ENCODE measurements around the gene PRKACA.

Gene PRKACA

GRCh38 chr19:14097532-14098151 is 19.9 kb downstream of the PRKACA start:
- DNase-seq (ENCODE audit: insufficient read length, low spot score) = no peak
- FAIRE-seq = no peak

GRCh38 chr19:14096272-14096992 is 21.1 kb downstream of the PRKACA start:
- no peak for DNase-seq (ENCODE audit: insufficient read length, low spot score)
- FAIRE-seq = no peak

- FAIRE-seq (no peak), DNase-seq (ENCODE audit: insufficient read length, low spot score) (no peak)
Measured at GRCh38 chr19:14094854-14095253, 22.7 kb downstream of the PRKACA start.

- FAIRE-seq = no peak
- no peak for DNase-seq (ENCODE audit: insufficient read length, low spot score)
Measured at GRCh38 chr19:14093117-14093823, 24.3 kb downstream of the PRKACA start.

GRCh38 chr19:14091813-14092462 is 25.6 kb downstream of the PRKACA start:
- FAIRE-seq (peak; percentile 80), DNase-seq (ENCODE audit: insufficient read length, low spot score) (peak; percentile 62)

- FAIRE-seq (no peak), DNase-seq (ENCODE audit: insufficient read length, low spot score) (peak; percentile 76)
Measured at GRCh38 chr19:14091081-14091812, 26.3 kb downstream of the PRKACA start.

- FAIRE-seq (no peak), DNase-seq (ENCODE audit: insufficient read length, low spot score) (peak; percentile 81)
Measured at GRCh38 chr19:14090509-14091080, 27.0 kb downstream of the PRKACA start, which contains the start of gene SAMD1. Gene SAMD1, minus strand, starts transcription at chr19:14090751.

GRCh38 chr19:14089662-14090508 is 27.7 kb downstream of the PRKACA start:
- FAIRE-seq (no peak), DNase-seq (ENCODE audit: insufficient read length, low spot score) (peak; percentile 75)

GRCh38 chr19:14089412-14089661 is 28.2 kb downstream of the PRKACA start:
- peak; percentile 78 for FAIRE-seq
- no peak for DNase-seq (ENCODE audit: insufficient read length, low spot score)

- FAIRE-seq = peak; percentile 11
- DNase-seq (ENCODE audit: insufficient read length, low spot score) = no peak
Measured at GRCh38 chr19:14088634-14089411, 28.7 kb downstream of the PRKACA start.

- FAIRE-seq = no peak
- no peak for DNase-seq (ENCODE audit: insufficient read length, low spot score)
Measured at GRCh38 chr19:14086098-14086497, 31.5 kb downstream of the PRKACA start.

- no peak for FAIRE-seq
Measured at GRCh38 chr19:14085309-14085995, 32.1 kb downstream of the PRKACA start, which contains the start of gene C19orf67. Gene C19orf67, minus strand, starts transcription at chr19:14085783. Its CDS starts 156 bp downstream, at chr19:14085627.

GRCh38 chr19:14082675-14082960 is 34.9 kb downstream of the PRKACA start:
- no peak for DNase-seq (ENCODE audit: insufficient read length, low spot score)
- no peak for FAIRE-seq

More at GRCh38 chr19:14085309-14085995, 32.1 kb downstream of the PRKACA start, which contains the start of gene C19orf67:
- DNase-seq (ENCODE audit: insufficient read length, low spot score) = no peak

GRCh38 chr19:14081797-14082674 is 35.5 kb downstream of the PRKACA start:
- FAIRE-seq (peak; percentile 79), DNase-seq (ENCODE audit: insufficient read length, low spot score) (no peak)

- DNase-seq (ENCODE audit: insufficient read length, low spot score) (peak; percentile 99), FAIRE-seq (peak; percentile 99)
Measured at GRCh38 chr19:14080887-14081796, 36.4 kb downstream of the PRKACA start.

- FAIRE-seq = no peak
Measured at GRCh38 chr19:14078411-14078810, 39.2 kb downstream of the PRKACA start.

More at GRCh38 chr19:14078411-14078810, 39.2 kb downstream of the PRKACA start:
- DNase-seq (ENCODE audit: insufficient read length, low spot score) = no peak

All from GM19239 (cell line).